GM12878 (cell line): ENCODE results near the gene FOXP1.

ENCODE experiments used
- CTCF ChIP-seq, 3 experiments: IDR thresholded peaks in 2 of 3; conservative IDR thresholded peaks in 1 of 3; 2 replicates each; pipeline ENCODE4 v1.5.1; 2011; ENCODE audit warnings: low read depth in 3 of 3, low read length in 3 of 3, mild to moderate bottlenecking in 3 of 3, control low read depth in 2 of 3, moderate library complexity in 2 of 3, inconsistent platforms in 1 of 3, mixed read lengths in 1 of 3; ENCODE audit not compliant: control insufficient read depth in 2 of 3, insufficient read depth in 1 of 3; ENCODE audit errors: extremely low read depth in 1 of 3
- MAX ChIP-seq: IDR thresholded peaks from 2 replicates; pipeline ENCODE4 v1.6.1; 2012; ENCODE audit warnings: low read depth, low read length, improper control_type of control experiment
- SIN3A ChIP-seq: IDR thresholded peaks from 2 replicates; pipeline ENCODE4 v1.6.1; 2012; ENCODE audit warnings: low read depth, low read length, improper control_type of control experiment

- no peak for TF ChIP-seq SIN3A
- no peak for TF ChIP-seq MAX
- TF ChIP-seq CTCF (IDR thresholded peaks at IDR 0.05 in 2 of 3, conservative IDR thresholded peaks at IDR 0.05 in 1 of 3; ENCODE audit: control insufficient read depth in 2 of 3, extremely low read depth in 1 of 3, insufficient read depth in 1 of 3, low read depth in 3 of 3, low read length in 3 of 3): no peak
Measured at GRCh38 chr3:71597286-71597685, 13.8 kb upstream of the FOXP1 start.
